Muscle layer of colon (tissue), 2 donors: Measurements from ENCODE around the gene ADGRG2.

Source experiments
- H3K27ac ChIP-seq: one replicate; pipeline ENCODE4 v1.7.0; 2013; ENCODE audit warnings: low read depth, mild to moderate bottlenecking, low read length, moderate library complexity
- H3K27me3 ChIP-seq, 2 donors: one replicate each; pipeline ENCODE4 v1.7.0; 2013; ENCODE audit warnings: low read length in 2 of 2, mild to moderate bottlenecking in 2 of 2; ENCODE audit not compliant: insufficient read depth in 2 of 2, control insufficient read depth in 1 of 2
- H3K36me3 ChIP-seq: one replicate; pipeline ENCODE4 v1.7.0; 2013; ENCODE audit warnings: mild to moderate bottlenecking, low read length; ENCODE audit not compliant: insufficient read depth
- H3K4me1 ChIP-seq: one replicate; pipeline ENCODE4 v1.7.0; 2013; ENCODE audit warnings: mild to moderate bottlenecking, low read length; ENCODE audit not compliant: insufficient read depth
- H3K4me3 ChIP-seq, 2 donors: one replicate each; pipeline ENCODE4 v1.7.0; 2013; ENCODE audit warnings: low read length in 2 of 2, low read depth in 1 of 2, mild to moderate bottlenecking in 1 of 2, moderate library complexity in 1 of 2
- H3K9ac ChIP-seq: one replicate; pipeline ENCODE4 v1.7.0; 2013; ENCODE audit warnings: low read length
- H3K9me3 ChIP-seq: one replicate; pipeline ENCODE4 v1.7.0; 2013; ENCODE audit warnings: mild to moderate bottlenecking, low read length
- donor health status: abdominal sarcoma.
- donor health status: Adenocarcinoma of cecum.

ADGRG2 gene

DNA sequence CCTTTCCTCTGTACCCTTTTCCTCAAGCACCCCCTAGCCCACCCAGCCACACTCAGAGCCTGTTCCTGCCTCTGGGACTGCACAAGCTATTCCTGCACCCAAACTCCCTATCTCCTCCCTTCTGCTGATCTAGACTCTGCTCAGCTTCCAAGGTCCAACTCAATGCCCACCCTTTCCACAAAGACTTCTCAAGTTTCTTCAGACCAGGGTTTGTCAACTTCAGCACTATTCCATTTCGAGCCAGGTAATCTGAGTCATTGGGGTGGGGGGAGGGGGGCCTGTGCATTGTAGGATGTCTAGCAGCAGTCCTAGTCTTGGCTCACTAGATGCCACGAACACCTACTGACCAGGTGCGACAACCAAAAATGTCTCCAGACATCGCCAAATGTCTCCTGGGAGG is 175.7 kb downstream of the ADGRG2 start:
- Histone ChIP-seq H3K4me3 (no peak overlapping the region), H3K27ac (no peak overlapping the region), H3K9me3 (no peaks in the 10 kb centered on the region), H3K4me1 (no peaks in the 10 kb centered on the region), H3K36me3 (no peaks in the 10 kb centered on the region), H3K27me3 (no peaks in the 10 kb centered on the region), H3K9ac (no peak overlapping the region)

GRCh38 chrX:18946157-18946556 is 176.1 kb downstream of the ADGRG2 start:
- H3K36me3 ChIP-seq, result no peaks in the 10 kb centered on the region

DNA sequence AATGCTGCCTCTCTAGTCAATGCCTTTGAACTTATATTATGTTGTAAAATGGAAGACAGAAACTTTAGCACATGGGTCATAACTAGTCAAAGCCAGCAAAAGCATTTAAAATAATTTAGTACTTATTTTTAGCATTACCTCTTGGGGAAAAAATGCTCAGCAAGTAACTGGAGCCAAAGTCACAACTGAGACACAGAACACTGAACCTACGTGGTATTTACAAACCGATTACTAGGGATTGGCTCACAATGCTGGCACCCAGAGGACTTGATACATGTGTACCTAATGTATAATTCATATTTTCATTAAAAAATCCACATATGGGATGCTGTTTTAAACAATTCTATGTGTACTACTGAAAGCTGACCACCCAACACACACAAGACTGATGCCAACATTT is 176.8 kb downstream of the ADGRG2 start:
- Histone ChIP-seq H3K36me3 (no peaks in the 10 kb centered on the region), H3K4me3 (no peak overlapping the region), H3K27ac (no peak overlapping the region)

More at GRCh38 chrX:18946157-18946556, 176.1 kb downstream of the ADGRG2 start:
- Histone ChIP-seq H3K27ac (no peak overlapping the region), H3K4me1 (no peaks in the 10 kb centered on the region), H3K9me3 (no peaks in the 10 kb centered on the region), H3K9ac (no peak overlapping the region), H3K4me3 (no peak overlapping the region), H3K27me3 (no peaks in the 10 kb centered on the region)

GRCh38 chrX:18944482-18944881 is 177.8 kb downstream of the ADGRG2 start:
- no peak overlapping the region for H3K4me3 ChIP-seq
- H3K9me3 ChIP-seq, result no peaks in the 10 kb centered on the region
- no peaks in the 10 kb centered on the region for H3K27me3 ChIP-seq
- no peaks in the 10 kb centered on the region for H3K4me1 ChIP-seq
- no peaks in the 10 kb centered on the region for H3K36me3 ChIP-seq
- no peak overlapping the region for H3K9ac ChIP-seq
- no peak overlapping the region for H3K27ac ChIP-seq

More for the DNA sequence above, 176.8 kb downstream of the ADGRG2 start:
- Histone ChIP-seq H3K9me3 (no peaks in the 10 kb centered on the region), H3K4me1 (no peaks in the 10 kb centered on the region), H3K9ac (no peak overlapping the region), H3K27me3 (no peaks in the 10 kb centered on the region)

- Histone ChIP-seq H3K4me1 (no peaks in the 10 kb centered on the region), H3K27me3 (no peaks in the 10 kb centered on the region), H3K36me3 (no peaks in the 10 kb centered on the region), H3K4me3 (no peak overlapping the region), H3K27ac (no peak overlapping the region), H3K9me3 (no peaks in the 10 kb centered on the region), H3K9ac (no peak overlapping the region)
Measured at GRCh38 chrX:18941896-18942295, 180.4 kb downstream of the ADGRG2 start.
